GM12878 (cell line): ENCODE results near the gene CNIH2. TPM values are rescaled to one million over a fixed set of nuclear protein-coding genes. Genes with fewer than 3 reads are reported as not detected.
A peak's percentile ranks its signal among the peaks of the same experiment; 100 is the strongest.

Experiments used
- CREB1 ChIP-seq: IDR thresholded peaks from 2 replicates; pipeline ENCODE4 v1.6.1; 2012; ENCODE audit warnings: low read depth, mild to moderate bottlenecking, inconsistent platforms
- EED ChIP-seq: sonication (generic); IDR thresholded peaks from 2 replicates; pipeline ENCODE4 v1.6.1; 2016; ENCODE audit warnings: antibody characterized with exemption, low read depth
- ESRRA ChIP-seq: IDR thresholded peaks from 2 replicates; pipeline ENCODE4 v1.6.1; 2012; ENCODE audit warnings: mild to moderate bottlenecking, low read length, improper control_type of control experiment
- LARP7 ChIP-seq: fragments of 450-650 bp; IDR thresholded peaks from 2 replicates; pipeline ENCODE4 v1.6.1; 2017; ENCODE audit warnings: mild to moderate bottlenecking
- MEF2B ChIP-seq: fragments of 450-650 bp; IDR thresholded peaks from 2 replicates; pipeline ENCODE4 v1.6.1; 2018; ENCODE audit warnings: mild to moderate bottlenecking, moderate library complexity; ENCODE audit not compliant: partially characterized antibody, poor library complexity, severe bottlenecking
- MXI1 ChIP-seq: fragments of 150-350 bp; IDR thresholded peaks from 2 replicates; pipeline ENCODE4 v1.6.1; 2011; ENCODE audit warnings: low read depth, mild to moderate bottlenecking, inconsistent platforms, low read length, improper control_type of control experiment
- NBN ChIP-seq: fragments of 450-650 bp; IDR thresholded peaks from 2 replicates; pipeline ENCODE4 v1.6.1; 2016
- NFYB ChIP-seq: IDR thresholded peaks from 2 replicates; pipeline ENCODE4 v1.6.1; 2011; ENCODE audit warnings: low read depth, mild to moderate bottlenecking, low read length, improper control_type of control experiment, moderate library complexity; ENCODE audit not compliant: insufficient read depth
- RB1 ChIP-seq: fragments of 450-650 bp; formaldehyde crosslinking; IDR thresholded peaks from 2 replicates; pipeline ENCODE4 v1.6.1; 2017; ENCODE audit warnings: mild to moderate bottlenecking, borderline replicate concordance
- RCOR1 ChIP-seq: conservative IDR thresholded peaks from 2 replicates; pipeline ENCODE4 v1.6.1; 2012; ENCODE audit warnings: low read depth, low read length, improper control_type of control experiment
- SMARCA5 ChIP-seq: fragments of 450-650 bp; IDR thresholded peaks from 2 replicates; pipeline ENCODE4 v1.6.1; 2017; ENCODE audit warnings: mild to moderate bottlenecking
- YY1 ChIP-seq: IDR thresholded peaks from 2 replicates; pipeline ENCODE4 v1.6.1; 2011; ENCODE audit warnings: low read depth, mild to moderate bottlenecking, low read length
- polyA plus RNA-seq, 11 experiments: library from polyadenylated mRNA; depleted of rRNA in 4 of 11; unstranded in 6 of 11; stranded (reverse) in 5 of 11; fragments of >200 nt; fragmentation: Nextera tagmentation in 4 of 11; fragmentation: Illumina TruSeq in 1 of 11; extraction: Ambion mirVana in 4 of 11; extraction: Trizol in 1 of 11; gene quantifications; 1 replicate in 1 of 11; 2 replicates in 10 of 11; pipeline versions ENCODE4 v1.2.1 to v1.2.3, GENCODE V29; 2011 to 2016; ENCODE audit warnings: inconsistent platforms in 2 of 11, missing spikeins in 2 of 11, low read depth in 1 of 11
- total RNA-seq, 4 experiments: library from RNA; depleted of rRNA in 3 of 4; stranded (reverse); fragments of >200 nt in 3 of 4; fragmentation: Illumina TruSeq in 1 of 4; extraction: Trizol in 1 of 4; gene quantifications; 2 replicates each; pipeline versions ENCODE4 v1.2.1 to v1.2.3, GENCODE V29; 2013 to 2021
- TF ChIP-seq, protein P1 (sequence below): IDR thresholded peaks from 2 replicates; pipeline ENCODE4 v1.6.1; 2012; ENCODE audit warnings: low read depth, low read length, improper control_type of control experiment
- TF ChIP-seq, protein P2 (sequence below): fragments of 450-650 bp; IDR thresholded peaks from 2 replicates; pipeline ENCODE4 v1.6.1; 2017; ENCODE audit warnings: mild to moderate bottlenecking, low read depth, inconsistent platforms; ENCODE audit not compliant: poor library complexity, severe bottlenecking
- TF ChIP-seq, protein P3 (sequence below): IDR thresholded peaks from 2 replicates; pipeline ENCODE4 v1.6.1; 2011; ENCODE audit warnings: low read depth, low read length, improper control_type of control experiment, borderline replicate concordance
- TF ChIP-seq, protein P4 (sequence below): fragments of 450-650 bp; IDR thresholded peaks from 2 replicates; pipeline ENCODE4 v1.6.1; 2018; ENCODE audit warnings: mild to moderate bottlenecking, low read depth, moderate library complexity; ENCODE audit not compliant: partially characterized antibody
- TF ChIP-seq, protein P5 (sequence below): fragments of 450-650 bp; conservative IDR thresholded peaks from 2 replicates; pipeline ENCODE4 v1.6.1; 2017; ENCODE audit warnings: mild to moderate bottlenecking, moderate library complexity

Gene CNIH2
- total and polyA plus RNA-seq, 10 of the 15 experiments (the other 5 are each of a cell fraction or from before 2014, with no cell fraction given), result 0.07 to 1.3 (median 0.68) TPM; not detected in 2

DNA sequence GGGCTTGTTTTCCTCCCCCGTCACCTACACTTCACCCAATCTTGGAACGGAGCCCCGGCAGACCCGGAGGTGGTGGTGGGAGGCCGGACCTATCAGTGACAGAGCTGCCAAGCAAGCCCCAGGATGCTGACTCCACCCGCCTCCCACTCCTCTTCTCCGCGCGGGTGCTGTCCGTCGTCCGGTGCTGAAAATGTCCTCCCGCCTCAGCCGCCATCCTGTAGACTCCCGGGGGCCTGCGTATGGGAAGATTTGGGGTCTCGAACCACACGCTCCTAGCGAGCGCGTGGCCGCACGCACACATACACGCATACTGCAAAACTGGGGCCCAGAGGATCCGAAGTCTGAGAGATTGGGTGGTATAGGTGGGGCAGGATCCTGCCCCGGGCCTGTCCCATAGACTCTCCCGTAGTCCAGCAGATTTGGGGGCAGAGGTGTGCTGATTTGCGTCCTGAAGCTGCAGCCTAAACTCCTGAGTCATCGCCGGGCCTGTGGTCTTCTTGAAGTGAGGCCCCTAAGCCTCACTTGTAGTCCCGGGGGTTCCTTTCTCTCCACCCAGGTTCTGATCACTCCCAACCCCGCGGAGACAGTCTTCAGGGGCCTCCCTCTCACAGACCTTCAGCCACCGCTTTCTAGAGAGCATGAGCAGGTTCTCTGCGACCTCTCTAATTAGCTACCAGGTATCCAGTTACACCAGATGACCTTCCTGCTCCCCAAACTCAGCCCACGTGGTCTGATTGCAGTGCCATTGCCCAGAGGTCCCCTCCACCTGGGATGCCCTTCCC is 11.8 kb downstream of the CNIH2 start (continued):
- TF ChIP-seq RB1 (peak; percentile 63; the same call in 1 of the 2 replicates), ESRRA (no peak), YY1 (peak; percentile 42; the same call in 1 of the 2 replicates), RCOR1 (peak; percentile 89; the same call in 1 of the 2 replicates), EED (peak; percentile 53; the same call in 1 of the 2 replicates), LARP7 (peak; percentile 67; the same call in 1 of the 2 replicates), MXI1 (peak; percentile 96), NFYB (no peak), MEF2B (peak; percentile 12), NBN (peak; percentile 88; the same call in 1 of the 2 replicates), SMARCA5 (peak; percentile 88), CREB1 (peak; percentile 1; the same call in 1 of the 2 replicates)
- TF ChIP-seq, protein P1, sequence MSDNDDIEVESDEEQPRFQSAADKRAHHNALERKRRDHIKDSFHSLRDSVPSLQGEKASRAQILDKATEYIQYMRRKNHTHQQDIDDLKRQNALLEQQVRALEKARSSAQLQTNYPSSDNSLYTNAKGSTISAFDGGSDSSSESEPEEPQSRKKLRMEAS, result peak; percentile 43; the same call in 1 of the 2 replicates
- TF ChIP-seq, protein P2, sequence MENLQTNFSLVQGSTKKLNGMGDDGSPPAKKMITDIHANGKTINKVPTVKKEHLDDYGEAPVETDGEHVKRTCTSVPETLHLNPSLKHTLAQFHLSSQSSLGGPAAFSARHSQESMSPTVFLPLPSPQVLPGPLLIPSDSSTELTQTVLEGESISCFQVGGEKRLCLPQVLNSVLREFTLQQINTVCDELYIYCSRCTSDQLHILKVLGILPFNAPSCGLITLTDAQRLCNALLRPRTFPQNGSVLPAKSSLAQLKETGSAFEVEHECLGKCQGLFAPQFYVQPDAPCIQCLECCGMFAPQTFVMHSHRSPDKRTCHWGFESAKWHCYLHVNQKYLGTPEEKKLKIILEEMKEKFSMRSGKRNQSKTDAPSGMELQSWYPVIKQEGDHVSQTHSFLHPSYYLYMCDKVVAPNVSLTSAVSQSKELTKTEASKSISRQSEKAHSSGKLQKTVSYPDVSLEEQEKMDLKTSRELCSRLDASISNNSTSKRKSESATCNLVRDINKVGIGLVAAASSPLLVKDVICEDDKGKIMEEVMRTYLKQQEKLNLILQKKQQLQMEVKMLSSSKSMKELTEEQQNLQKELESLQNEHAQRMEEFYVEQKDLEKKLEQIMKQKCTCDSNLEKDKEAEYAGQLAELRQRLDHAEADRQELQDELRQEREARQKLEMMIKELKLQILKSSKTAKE, result peak; percentile 43
- TF ChIP-seq, protein P3, sequence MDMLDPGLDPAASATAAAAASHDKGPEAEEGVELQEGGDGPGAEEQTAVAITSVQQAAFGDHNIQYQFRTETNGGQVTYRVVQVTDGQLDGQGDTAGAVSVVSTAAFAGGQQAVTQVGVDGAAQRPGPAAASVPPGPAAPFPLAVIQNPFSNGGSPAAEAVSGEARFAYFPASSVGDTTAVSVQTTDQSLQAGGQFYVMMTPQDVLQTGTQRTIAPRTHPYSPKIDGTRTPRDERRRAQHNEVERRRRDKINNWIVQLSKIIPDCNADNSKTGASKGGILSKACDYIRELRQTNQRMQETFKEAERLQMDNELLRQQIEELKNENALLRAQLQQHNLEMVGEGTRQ, result no peak
- TF ChIP-seq, protein P4, sequence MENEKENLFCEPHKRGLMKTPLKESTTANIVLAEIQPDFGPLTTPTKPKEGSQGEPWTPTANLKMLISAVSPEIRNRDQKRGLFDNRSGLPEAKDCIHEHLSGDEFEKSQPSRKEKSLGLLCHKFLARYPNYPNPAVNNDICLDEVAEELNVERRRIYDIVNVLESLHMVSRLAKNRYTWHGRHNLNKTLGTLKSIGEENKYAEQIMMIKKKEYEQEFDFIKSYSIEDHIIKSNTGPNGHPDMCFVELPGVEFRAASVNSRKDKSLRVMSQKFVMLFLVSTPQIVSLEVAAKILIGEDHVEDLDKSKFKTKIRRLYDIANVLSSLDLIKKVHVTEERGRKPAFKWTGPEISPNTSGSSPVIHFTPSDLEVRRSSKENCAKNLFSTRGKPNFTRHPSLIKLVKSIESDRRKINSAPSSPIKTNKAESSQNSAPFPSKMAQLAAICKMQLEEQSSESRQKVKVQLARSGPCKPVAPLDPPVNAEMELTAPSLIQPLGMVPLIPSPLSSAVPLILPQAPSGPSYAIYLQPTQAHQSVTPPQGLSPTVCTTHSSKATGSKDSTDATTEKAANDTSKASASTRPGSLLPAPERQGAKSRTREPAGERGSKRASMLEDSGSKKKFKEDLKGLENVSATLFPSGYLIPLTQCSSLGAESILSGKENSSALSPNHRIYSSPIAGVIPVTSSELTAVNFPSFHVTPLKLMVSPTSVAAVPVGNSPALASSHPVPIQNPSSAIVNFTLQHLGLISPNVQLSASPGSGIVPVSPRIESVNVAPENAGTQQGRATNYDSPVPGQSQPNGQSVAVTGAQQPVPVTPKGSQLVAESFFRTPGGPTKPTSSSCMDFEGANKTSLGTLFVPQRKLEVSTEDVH, result peak; percentile 51
- TF ChIP-seq, protein P5, sequence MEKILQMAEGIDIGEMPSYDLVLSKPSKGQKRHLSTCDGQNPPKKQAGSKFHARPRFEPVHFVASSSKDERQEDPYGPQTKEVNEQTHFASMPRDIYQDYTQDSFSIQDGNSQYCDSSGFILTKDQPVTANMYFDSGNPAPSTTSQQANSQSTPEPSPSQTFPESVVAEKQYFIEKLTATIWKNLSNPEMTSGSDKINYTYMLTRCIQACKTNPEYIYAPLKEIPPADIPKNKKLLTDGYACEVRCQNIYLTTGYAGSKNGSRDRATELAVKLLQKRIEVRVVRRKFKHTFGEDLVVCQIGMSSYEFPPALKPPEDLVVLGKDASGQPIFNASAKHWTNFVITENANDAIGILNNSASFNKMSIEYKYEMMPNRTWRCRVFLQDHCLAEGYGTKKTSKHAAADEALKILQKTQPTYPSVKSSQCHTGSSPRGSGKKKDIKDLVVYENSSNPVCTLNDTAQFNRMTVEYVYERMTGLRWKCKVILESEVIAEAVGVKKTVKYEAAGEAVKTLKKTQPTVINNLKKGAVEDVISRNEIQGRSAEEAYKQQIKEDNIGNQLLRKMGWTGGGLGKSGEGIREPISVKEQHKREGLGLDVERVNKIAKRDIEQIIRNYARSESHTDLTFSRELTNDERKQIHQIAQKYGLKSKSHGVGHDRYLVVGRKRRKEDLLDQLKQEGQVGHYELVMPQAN, result peak; percentile 97
